A549 (cell line): ENCODE measurements around the gene MYO1D. TPM values are rescaled to one million over a fixed set of nuclear protein-coding genes. Genes with fewer than 3 reads are reported as not detected.

ENCODE experiments used
- ATAC-seq, 2 experiments: fragments of 200-7000 bp in 1 of 2; fragments of >200 bp in 1 of 2; cut with Nextera tagmentation in 1 of 2; cut with Tn5 transposase in 1 of 2; 3 replicates each; pipeline versions ENCODE4 v1.8.0 to v1.9.1; 2018 to 2020; ENCODE audit warnings: mild to moderate bottlenecking in 1 of 2, moderate library complexity in 1 of 2
- CTCF ChIA-PET: fragments of 300-600 bp; sonication (Branson Sonifier 250); formaldehyde crosslinking; extraction: SDS; loops from one replicate; lab custom pipeline; 2021; ENCODE audit warnings: antibody characterized with exemption, inconsistent platforms; lab: Yijun Ruan, JAX
- POLR2A ChIA-PET: fragments of 350-600 bp; formaldehyde crosslinking; extraction: SDS; loops from one replicate; lab custom pipeline; 2021; ENCODE audit warnings: antibody characterized with exemption, inconsistent platforms; lab: Yijun Ruan, JAX
- DNase-seq, 2 experiments: peaks; one replicate each; pipeline versions ENCODE4 v3.0.0 to v3.0.0-alpha.2; 2011 to 2016; ENCODE audit warnings: low read depth in 1 of 2, low spot score in 1 of 2
- FAIRE-seq: peaks from 2 replicates; lab custom pipeline; 2011; peaks lifted over from hg19 to GRCh38; lab: Jason Lieb, UNC
- H3K27ac ChIP-seq, 2 experiments: fragments of >200 bp; sonication (Bioruptor Twin); formaldehyde crosslinking; 3 replicates each; pipeline ENCODE4 v1.5.1; 2016 to 2017
- H3K4me1 ChIP-seq: fragments of >200 bp; sonication (Bioruptor Twin); formaldehyde crosslinking; 3 replicates; pipeline ENCODE4 v1.6.1; 2016
- H3K4me2 ChIP-seq: fragments of >200 bp; sonication (Bioruptor Twin); formaldehyde crosslinking; 3 replicates; pipeline ENCODE4 v1.6.1; 2016
- H3K4me3 ChIP-seq: fragments of >200 bp; sonication (Bioruptor Twin); formaldehyde crosslinking; 3 replicates; pipeline ENCODE4 v1.5.1; 2016
- H3K9me3 ChIP-seq: fragments of >200 bp; sonication (Bioruptor Twin); formaldehyde crosslinking; 3 replicates; pipeline ENCODE4 v1.6.1; 2016
- FOSL2 ChIP-seq, 2 experiments: fragments of 450-650 bp in 1 of 2; fragments of >200 bp in 1 of 2; sonication (Bioruptor Twin) in 1 of 2; formaldehyde crosslinking; IDR thresholded peaks; 2 replicates each; pipeline versions ENCODE4 v1.5.0 to v1.6.1; 2016 to 2020; ENCODE audit warnings: mild to moderate bottlenecking in 1 of 2, moderate library complexity in 1 of 2
- HOXB5 ChIP-seq: fragments of 250-450 bp; sonication (Bioruptor Pico); IDR thresholded peaks from 2 replicates; pipeline ENCODE4 v1.5.0; 2020; ENCODE audit warnings: mild to moderate bottlenecking, moderate library complexity
- KDM1A ChIP-seq: fragments of 200-600 bp; sonication (generic); IDR thresholded peaks from 2 replicates; pipeline ENCODE4 v1.6.1; 2016; ENCODE audit warnings: low read depth, mild to moderate bottlenecking
- KDM5A ChIP-seq: fragments of 200-600 bp; sonication (generic); IDR thresholded peaks from 2 replicates; pipeline ENCODE4 v1.6.1; 2016; ENCODE audit warnings: antibody characterized with exemption, mild to moderate bottlenecking
- MAFK ChIP-seq: fragments of 450-650 bp; IDR thresholded peaks from 2 replicates; pipeline ENCODE4 v1.6.1; 2014; ENCODE audit not compliant: partially characterized antibody
- MAX ChIP-seq: IDR thresholded peaks from 2 replicates; pipeline ENCODE4 v1.6.1; 2012
- NFE2L2 ChIP-seq: fragments of 150-350 bp; conservative IDR thresholded peaks from 2 replicates; pipeline ENCODE4 v1.6.1; 2014; ENCODE audit warnings: low read length
- PHF8 ChIP-seq: fragments of 200-600 bp; sonication (generic); IDR thresholded peaks from 2 replicates; pipeline ENCODE4 v1.6.1; 2016; ENCODE audit warnings: low read depth, mild to moderate bottlenecking, antibody characterized with exemption, moderate library complexity, borderline replicate concordance
- POLR2A ChIP-seq: IDR thresholded peaks from 2 replicates; pipeline ENCODE4 v1.6.1; 2012; ENCODE audit warnings: mild to moderate bottlenecking, low read length
- POLR2AphosphoS2 ChIP-seq: conservative IDR thresholded peaks from 2 replicates; pipeline ENCODE4 v1.6.1; 2012; ENCODE audit warnings: low read length, improper control_type of control experiment, inconsistent platforms
- RAD21 ChIP-seq, 2 experiments: fragments of >200 bp in 1 of 2; sonication (Bioruptor Twin) in 1 of 2; formaldehyde crosslinking in 1 of 2; IDR thresholded peaks in 1 of 2; conservative IDR thresholded peaks in 1 of 2; 2 replicates in 1 of 2; 3 replicates in 1 of 2; pipeline ENCODE4 v1.6.1; 2012 to 2018; ENCODE audit warnings: inconsistent platforms in 1 of 2
- RNF2 ChIP-seq: fragments of 200-600 bp; sonication (generic); IDR thresholded peaks from 2 replicates; pipeline ENCODE4 v1.6.1; 2016; ENCODE audit warnings: low read depth, mild to moderate bottlenecking, antibody characterized with exemption, moderate library complexity, borderline replicate concordance
- SMC3 ChIP-seq: fragments of >200 bp; sonication (Bioruptor Twin); formaldehyde crosslinking; IDR thresholded peaks from 3 replicates; pipeline ENCODE4 v1.6.1; 2018; ENCODE audit warnings: inconsistent platforms
- TFCP2L1 ChIP-seq: fragments of 250-450 bp; sonication (Bioruptor Pico); IDR thresholded peaks from 2 replicates; pipeline ENCODE4 v1.5.0; 2021; ENCODE audit warnings: mild to moderate bottlenecking
- TP53 ChIP-seq: fragments of 250-450 bp; sonication (Bioruptor Pico); IDR thresholded peaks from 2 replicates; pipeline ENCODE4 v1.5.0; 2021; ENCODE audit warnings: mild to moderate bottlenecking, moderate library complexity
- USF2 ChIP-seq: fragments of 450-650 bp; IDR thresholded peaks from 2 replicates; pipeline ENCODE4 v1.6.1; 2014; ENCODE audit warnings: antibody characterized with exemption
- ZC3H11A ChIP-seq: fragments of 450-650 bp; IDR thresholded peaks from 2 replicates; pipeline ENCODE4 v1.6.1; 2014; ENCODE audit warnings: antibody characterized with exemption, mild to moderate bottlenecking
- ZNF302 ChIP-seq: fragments of 250-450 bp; sonication (Bioruptor Pico); IDR thresholded peaks from 2 replicates; pipeline ENCODE4 v1.9.0; 2021; ENCODE audit warnings: inconsistent platforms, mild to moderate bottlenecking, moderate library complexity
- WGBS: methylation state at CpG from one replicate; pipeline ENCODE4 v1.1.6; 2017; ENCODE audit errors: missing lambda C conversion rate; 5-methylcytosine and 5-hydroxymethylcytosine counted together
- polyA plus RNA-seq, 4 experiments: library from polyadenylated mRNA; depleted of rRNA in 3 of 4; stranded (reverse); fragments of >200 nt; fragmentation: RNase III in 1 of 4; extraction: RNeasy Plus Mini Kit Qiagen cat#74134 plus additional on column Dnase treatment in 1 of 4; gene quantifications; 2 replicates in 3 of 4; 3 replicates in 1 of 4; pipeline ENCODE4 v1.2.3, GENCODE V29; 2011 to 2017
- TF ChIP-seq, protein P1 (sequence below): fragments of 250-450 bp; sonication (Bioruptor Pico); IDR thresholded peaks from 2 replicates; pipeline ENCODE4 v1.5.0; 2020; ENCODE audit warnings: low read depth, mild to moderate bottlenecking, moderate library complexity
- TF ChIP-seq, protein P2 (sequence below): fragments of 150-350 bp; IDR thresholded peaks from 2 replicates; pipeline ENCODE4 v1.6.1; 2014; ENCODE audit warnings: low read depth, mild to moderate bottlenecking, low read length
- TF ChIP-seq, protein P3 (sequence below): fragments of >200 bp; sonication (Bioruptor Twin); formaldehyde crosslinking; IDR thresholded peaks from 3 replicates; pipeline ENCODE4 v1.5.1; 2016

MYO1D gene
- polyA plus RNA-seq, 2 of the 4 experiments (the other 2 are of a cell fraction) = 2.8 to 4.2 TPM

DNA sequence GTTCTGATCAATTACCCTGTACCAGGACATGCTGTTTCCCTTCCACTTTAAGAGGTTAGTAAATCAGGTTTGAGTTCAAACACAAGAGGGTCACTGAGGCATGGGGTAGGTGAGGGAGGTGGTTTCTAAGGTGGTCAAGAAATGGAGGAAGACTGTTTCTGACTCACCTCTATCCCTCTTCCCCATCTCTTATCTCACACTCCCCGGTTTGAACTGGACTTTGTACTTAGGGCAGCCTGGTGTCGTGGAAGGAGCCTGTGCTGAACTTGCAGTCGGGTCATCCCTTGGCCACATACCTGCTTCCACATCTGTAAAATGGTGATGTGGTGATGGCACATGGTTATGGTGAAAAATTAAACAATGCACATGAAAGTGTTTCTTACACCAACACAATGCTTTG, 33.8 kb upstream of the MYO1D start:
- TF ChIP-seq POLR2A (no peak), HOXB5 (CRISPR knock-in tag) (no peak), RNF2 (no peak), NFE2L2 (no peak), TP53 (no peak), MAX (no peak), KDM1A (no peak), PHF8 (no peak), TFCP2L1 (CRISPR knock-in tag) (no peak), ZC3H11A (no peak), USF2 (no peak), KDM5A (no peak), FOSL2 (IDR thresholded peaks at IDR 0.05) (no peak), FOSL2 (CRISPR knock-in tag; IDR thresholded peaks at IDR 0.05) (no peak), ZNF302 (no peak), SMC3 (no peak)
- TF ChIP-seq, protein P1, sequence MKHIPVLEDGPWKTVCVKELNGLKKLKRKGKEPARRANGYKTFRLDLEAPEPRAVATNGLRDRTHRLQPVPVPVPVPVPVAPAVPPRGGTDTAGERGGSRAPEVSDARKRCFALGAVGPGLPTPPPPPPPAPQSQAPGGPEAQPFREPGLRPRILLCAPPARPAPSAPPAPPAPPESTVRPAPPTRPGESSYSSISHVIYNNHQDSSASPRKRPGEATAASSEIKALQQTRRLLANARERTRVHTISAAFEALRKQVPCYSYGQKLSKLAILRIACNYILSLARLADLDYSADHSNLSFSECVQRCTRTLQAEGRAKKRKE (CRISPR knock-in tag) = no peak
- TF ChIP-seq, protein P2, sequence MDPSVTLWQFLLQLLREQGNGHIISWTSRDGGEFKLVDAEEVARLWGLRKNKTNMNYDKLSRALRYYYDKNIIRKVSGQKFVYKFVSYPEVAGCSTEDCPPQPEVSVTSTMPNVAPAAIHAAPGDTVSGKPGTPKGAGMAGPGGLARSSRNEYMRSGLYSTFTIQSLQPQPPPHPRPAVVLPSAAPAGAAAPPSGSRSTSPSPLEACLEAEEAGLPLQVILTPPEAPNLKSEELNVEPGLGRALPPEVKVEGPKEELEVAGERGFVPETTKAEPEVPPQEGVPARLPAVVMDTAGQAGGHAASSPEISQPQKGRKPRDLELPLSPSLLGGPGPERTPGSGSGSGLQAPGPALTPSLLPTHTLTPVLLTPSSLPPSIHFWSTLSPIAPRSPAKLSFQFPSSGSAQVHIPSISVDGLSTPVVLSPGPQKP = no peak

GRCh38 chr17:32909787-32910369, 33.0 kb upstream of the MYO1D start:
- ATAC-seq (peak; percentile 81 to 89), DNase-seq (peak; percentile 83 to 86), FAIRE-seq (peak; percentile 94)
- whole genome bisulfite sequencing = 31% methylated on average over 4 of the region's 4 CpGs
- Histone ChIP-seq H3K9me3 (no peaks in the 10 kb centered on the region), H3K4me2 (no peak overlapping the region), H3K4me3 (no peak overlapping the region), H3K27ac (peak overlapping the region in 1 of 2 experiments; percentile 39; a peak in 1 of 6 replicates), H3K4me1 (peaks cover 7% of the 10 kb centered on the region)
- ChIA-PET CTCF (interaction anchor here (0.7 to 3.0 kb wide), 20 partner anchors 10 to 251 kb away, joined by 3 to 32 read pairs (median 4); partner anchors contain the start of gene MYO1D), POLR2A (no interaction called here)
- TF ChIP-seq, protein P3, sequence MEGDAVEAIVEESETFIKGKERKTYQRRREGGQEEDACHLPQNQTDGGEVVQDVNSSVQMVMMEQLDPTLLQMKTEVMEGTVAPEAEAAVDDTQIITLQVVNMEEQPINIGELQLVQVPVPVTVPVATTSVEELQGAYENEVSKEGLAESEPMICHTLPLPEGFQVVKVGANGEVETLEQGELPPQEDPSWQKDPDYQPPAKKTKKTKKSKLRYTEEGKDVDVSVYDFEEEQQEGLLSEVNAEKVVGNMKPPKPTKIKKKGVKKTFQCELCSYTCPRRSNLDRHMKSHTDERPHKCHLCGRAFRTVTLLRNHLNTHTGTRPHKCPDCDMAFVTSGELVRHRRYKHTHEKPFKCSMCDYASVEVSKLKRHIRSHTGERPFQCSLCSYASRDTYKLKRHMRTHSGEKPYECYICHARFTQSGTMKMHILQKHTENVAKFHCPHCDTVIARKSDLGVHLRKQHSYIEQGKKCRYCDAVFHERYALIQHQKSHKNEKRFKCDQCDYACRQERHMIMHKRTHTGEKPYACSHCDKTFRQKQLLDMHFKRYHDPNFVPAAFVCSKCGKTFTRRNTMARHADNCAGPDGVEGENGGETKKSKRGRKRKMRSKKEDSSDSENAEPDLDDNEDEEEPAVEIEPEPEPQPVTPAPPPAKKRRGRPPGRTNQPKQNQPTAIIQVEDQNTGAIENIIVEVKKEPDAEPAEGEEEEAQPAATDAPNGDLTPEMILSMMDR = peak; percentile 67
- TF ChIP-seq SMC3 (peak; percentile 52), MAFK (peak; percentile 61), RAD21 (conservative IDR thresholded peaks at IDR 0.05 in 1 of 2, IDR thresholded peaks at IDR 0.05 in 1 of 2) (peak; percentile 57 to 66), POLR2AphosphoS2 (no peak)

More for the DNA sequence above, 33.8 kb upstream of the MYO1D start:
- 40% methylated on average over 3 of the region's 3 CpGs for WGBS
- DNase-seq (no peak), ATAC-seq (no peak), FAIRE-seq (no peak)
- ChIA-PET CTCF (interaction anchor here (1.0 to 3.0 kb wide), 10 partner anchors 13 to 252 kb away, joined by 3 to 32 read pairs (median 6); partner anchors contain the start of gene MYO1D), POLR2A (no interaction called here)
- H3K4me1 ChIP-seq = peaks cover 7% of the 10 kb centered on the region
- H3K9me3 ChIP-seq = no peaks in the 10 kb centered on the region
- no peak overlapping the region for H3K4me3 ChIP-seq
- no peak overlapping the region for H3K27ac ChIP-seq
- H3K4me2 ChIP-seq = no peak overlapping the region
